GM21390 (cell line): Measurements from ENCODE around the gene HOXA9.

Experiments
- ATAC-seq: cut with Tn5 transposase; IDR thresholded peaks from one replicate; pipeline ENCODE4 v1.9.1; 2021; ENCODE audit not compliant: unreplicated experiment

HOXA9 gene

GRCh38 chr7:27165996-27166530 lies 726 bp upstream of the HOXA9 start:
- no peak for ATAC-seq

- ATAC-seq = no peak
Measured at GRCh38 chr7:27164367-27165088, 809 bp downstream of the HOXA9 start.

GRCh38 chr7:27164045-27164366 lies 1.3 kb downstream of the HOXA9 start:
- ATAC-seq = no peak

GRCh38 chr7:27163288-27164044 lies 1.9 kb downstream of the HOXA9 start:
- no peak for ATAC-seq

GRCh38 chr7:27162561-27163287 lies 2.6 kb downstream of the HOXA9 start:
- no peak for ATAC-seq

- no peak for ATAC-seq
Measured at GRCh38 chr7:27161721-27162560, 3.4 kb downstream of the HOXA9 start.

GRCh38 chr7:27161214-27161720 lies 4.1 kb downstream of the HOXA9 start:
- ATAC-seq = no peak

- peak; percentile 68 for ATAC-seq
Measured at GRCh38 chr7:27160546-27161213, 4.7 kb downstream of the HOXA9 start.

GRCh38 chr7:27160145-27160545 lies 5.2 kb downstream of the HOXA9 start:
- no peak for ATAC-seq

GRCh38 chr7:27159266-27160144 lies 5.8 kb downstream of the HOXA9 start:
- ATAC-seq = no peak

GRCh38 chr7:27158436-27159265 lies 6.7 kb downstream of the HOXA9 start:
- no peak for ATAC-seq

GRCh38 chr7:27157702-27158431 lies 7.5 kb downstream of the HOXA9 start:
- ATAC-seq = no peak

GRCh38 chr7:27156916-27157701 lies 8.2 kb downstream of the HOXA9 start:
- no peak for ATAC-seq

GRCh38 chr7:27156508-27156898 lies 8.8 kb downstream of the HOXA9 start, which contains the start of gene HOXA7:
TSS of gene HOXA7 (minus strand) at chr7:27156675. CDS start at chr7:27156545, 130 bp downstream.
- no peak for ATAC-seq

- ATAC-seq = no peak
Measured at GRCh38 chr7:27155816-27156507, 9.4 kb downstream of the HOXA9 start.
